ENCODE measurements around the gene SPI1.

DNA sequence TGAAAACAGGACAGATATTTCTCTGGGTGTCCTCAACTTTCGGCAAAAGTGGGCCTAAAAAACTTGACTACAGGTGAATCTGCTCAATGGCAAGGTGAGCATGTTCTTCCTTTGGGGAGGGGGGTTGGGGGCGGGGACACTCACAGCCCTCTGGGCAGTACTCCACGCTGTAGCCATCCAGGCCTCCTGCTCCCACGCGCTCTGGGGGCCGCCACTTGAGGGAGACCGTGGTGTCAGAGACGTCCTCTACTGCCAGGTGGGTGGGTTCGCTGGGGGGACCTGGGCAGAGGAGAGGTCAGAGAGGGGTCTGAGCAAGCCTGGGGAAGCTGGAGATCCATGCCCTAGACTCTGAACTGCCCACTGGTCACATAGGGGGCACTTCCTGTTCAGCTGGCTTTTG is 42.6 kb downstream of the SPI1 start:
- TF ChIP-seq, protein P1, sequence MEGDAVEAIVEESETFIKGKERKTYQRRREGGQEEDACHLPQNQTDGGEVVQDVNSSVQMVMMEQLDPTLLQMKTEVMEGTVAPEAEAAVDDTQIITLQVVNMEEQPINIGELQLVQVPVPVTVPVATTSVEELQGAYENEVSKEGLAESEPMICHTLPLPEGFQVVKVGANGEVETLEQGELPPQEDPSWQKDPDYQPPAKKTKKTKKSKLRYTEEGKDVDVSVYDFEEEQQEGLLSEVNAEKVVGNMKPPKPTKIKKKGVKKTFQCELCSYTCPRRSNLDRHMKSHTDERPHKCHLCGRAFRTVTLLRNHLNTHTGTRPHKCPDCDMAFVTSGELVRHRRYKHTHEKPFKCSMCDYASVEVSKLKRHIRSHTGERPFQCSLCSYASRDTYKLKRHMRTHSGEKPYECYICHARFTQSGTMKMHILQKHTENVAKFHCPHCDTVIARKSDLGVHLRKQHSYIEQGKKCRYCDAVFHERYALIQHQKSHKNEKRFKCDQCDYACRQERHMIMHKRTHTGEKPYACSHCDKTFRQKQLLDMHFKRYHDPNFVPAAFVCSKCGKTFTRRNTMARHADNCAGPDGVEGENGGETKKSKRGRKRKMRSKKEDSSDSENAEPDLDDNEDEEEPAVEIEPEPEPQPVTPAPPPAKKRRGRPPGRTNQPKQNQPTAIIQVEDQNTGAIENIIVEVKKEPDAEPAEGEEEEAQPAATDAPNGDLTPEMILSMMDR (IDR thresholded peaks at IDR 0.05; ENCODE audit: insufficient read depth, low read depth, low read length), result no peak
- TF ChIP-seq EZH2 (IDR thresholded peaks at IDR 0.05; ENCODE audit: insufficient read depth, low read length), result no peak

All from astrocyte (in vitro differentiated cells and primary cell).